GM18861 (cell line): Measurements from ENCODE around the gene NT5DC4.

ENCODE experiments used
- ATAC-seq: cut with Tn5 transposase; IDR thresholded peaks from one replicate; pipeline ENCODE4 v1.9.1; 2021; ENCODE audit not compliant: unreplicated experiment

NT5DC4 gene

GRCh38 chr2:112723547-112723940 lies 2.7 kb downstream of the NT5DC4 start:
- no peak for ATAC-seq

GRCh38 chr2:112723995-112724394 lies 3.2 kb downstream of the NT5DC4 start:
- no peak for ATAC-seq

- no peak for ATAC-seq
Observed at GRCh38 chr2:112724591-112725525, 4.0 kb downstream of the NT5DC4 start.

GRCh38 chr2:112725545-112726457 lies 5.0 kb downstream of the NT5DC4 start:
- peak; percentile 50 for ATAC-seq

GRCh38 chr2:112726487-112727190 lies 5.8 kb downstream of the NT5DC4 start:
- peak; percentile 71 for ATAC-seq

GRCh38 chr2:112727276-112728028 lies 6.6 kb downstream of the NT5DC4 start:
- ATAC-seq, result no peak

- no peak for ATAC-seq
Observed at GRCh38 chr2:112728029-112728362, 7.2 kb downstream of the NT5DC4 start.

GRCh38 chr2:112728378-112729175 lies 7.8 kb downstream of the NT5DC4 start:
- ATAC-seq, result no peak

GRCh38 chr2:112730216-112730615 lies 9.4 kb downstream of the NT5DC4 start:
- ATAC-seq, result no peak

GRCh38 chr2:112730791-112731190 lies 10.0 kb downstream of the NT5DC4 start:
- no peak for ATAC-seq

GRCh38 chr2:112731479-112731878 lies 10.7 kb downstream of the NT5DC4 start:
- ATAC-seq, result no peak

GRCh38 chr2:112733456-112733855 lies 12.6 kb downstream of the NT5DC4 start:
- no peak for ATAC-seq

GRCh38 chr2:112733871-112734270 lies 13.1 kb downstream of the NT5DC4 start:
- ATAC-seq, result no peak

GRCh38 chr2:112737542-112738232 lies 16.9 kb downstream of the NT5DC4 start:
- no peak for ATAC-seq

GRCh38 chr2:112740527-112740926 lies 19.7 kb downstream of the NT5DC4 start:
- no peak for ATAC-seq

- ATAC-seq, result peak; percentile 59
Observed at GRCh38 chr2:112749755-112750559, 29.1 kb downstream of the NT5DC4 start.

GRCh38 chr2:112750560-112750843 lies 29.7 kb downstream of the NT5DC4 start:
- no peak for ATAC-seq

GRCh38 chr2:112751451-112752197 lies 30.8 kb downstream of the NT5DC4 start:
- ATAC-seq, result no peak
